Stimulated activated CD4-positive, alpha-beta T cell treated with anti-CD3 and anti-CD28 coated beads, Interleukin-2, amount 100 ng/mL, for 24 hours (primary cell): ENCODE data around the gene RCBTB1.
"Not testable (repeated sequence)": the region's sequence is repeated elsewhere in the genome, so short reads cannot be mapped to it uniquely, and the experiment has no call there.

Experiments
- DNase-seq, 2 donors: peaks; one replicate each; pipeline ENCODE4 v3.0.0-alpha.2; 2020

RCBTB1 gene

DNA sequence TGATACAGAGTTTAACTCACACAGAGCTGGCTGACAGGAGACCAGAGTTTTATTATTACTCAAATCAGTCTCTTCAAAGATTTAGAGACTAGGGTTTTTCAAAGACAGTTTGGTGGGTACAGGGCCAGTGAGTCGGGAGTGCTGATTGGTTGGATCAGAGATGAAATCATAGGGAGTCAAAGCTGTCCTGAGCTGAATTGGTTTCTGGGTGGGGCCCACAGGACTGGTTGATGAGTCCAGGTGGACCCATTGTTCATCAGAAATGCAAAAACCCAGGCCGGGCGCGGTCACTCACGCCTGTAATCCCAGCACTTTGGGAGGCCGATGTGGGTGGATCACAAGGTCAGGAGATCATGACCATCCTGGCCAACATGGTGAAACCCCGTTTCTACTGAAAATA lies 17.3 kb upstream of the RCBTB1 start:
- not testable (repeated sequence) for DNase-seq

DNA sequence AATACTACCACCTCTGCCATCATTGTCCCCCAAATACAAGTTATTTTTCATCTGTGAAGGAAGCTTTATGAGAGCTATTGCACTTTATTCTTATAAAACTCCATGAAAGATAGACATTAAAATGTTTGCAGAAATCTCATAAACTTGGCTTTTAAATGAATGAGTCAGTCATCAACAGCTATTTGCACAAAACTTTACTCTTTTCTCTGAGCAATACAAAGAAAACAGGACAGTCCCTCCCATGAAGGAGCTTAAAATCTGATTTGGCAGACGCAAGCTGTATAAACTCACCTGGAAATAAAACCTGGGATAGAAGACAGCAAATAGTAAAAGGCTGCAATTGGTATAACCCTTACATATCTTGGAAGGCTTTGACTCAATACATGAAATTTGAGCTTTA lies 16.6 kb upstream of the RCBTB1 start:
- DNase-seq, result no peak

DNA sequence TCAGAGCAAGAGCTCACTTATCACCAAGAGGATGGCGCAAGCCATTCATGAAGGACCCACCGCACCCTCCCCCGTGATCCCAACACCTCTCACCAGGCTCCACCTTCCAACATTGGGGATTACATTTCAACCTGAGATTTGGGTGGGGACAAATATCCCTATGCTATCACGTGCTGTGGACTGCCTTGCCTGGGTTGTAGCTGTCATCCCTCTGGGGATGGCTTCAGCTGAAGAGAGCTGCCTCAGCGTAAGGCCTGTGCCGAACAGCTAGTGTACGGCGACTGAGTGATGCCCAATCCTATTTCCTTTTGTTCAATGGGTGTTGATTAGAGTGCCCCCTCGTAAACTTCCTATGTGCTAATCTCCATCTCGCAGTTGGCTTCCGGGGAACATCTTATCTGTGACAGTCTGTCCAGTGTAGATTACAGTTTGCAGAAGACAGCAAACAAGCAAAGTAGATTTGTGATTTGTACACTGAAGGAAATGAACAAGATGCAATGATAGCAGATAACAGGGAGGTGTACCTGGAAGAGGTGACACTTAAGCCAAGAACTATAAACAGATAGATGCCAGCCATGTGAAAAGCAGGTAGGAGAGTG lies 11.8 kb upstream of the RCBTB1 start:
- DNase-seq, result no peak

DNA sequence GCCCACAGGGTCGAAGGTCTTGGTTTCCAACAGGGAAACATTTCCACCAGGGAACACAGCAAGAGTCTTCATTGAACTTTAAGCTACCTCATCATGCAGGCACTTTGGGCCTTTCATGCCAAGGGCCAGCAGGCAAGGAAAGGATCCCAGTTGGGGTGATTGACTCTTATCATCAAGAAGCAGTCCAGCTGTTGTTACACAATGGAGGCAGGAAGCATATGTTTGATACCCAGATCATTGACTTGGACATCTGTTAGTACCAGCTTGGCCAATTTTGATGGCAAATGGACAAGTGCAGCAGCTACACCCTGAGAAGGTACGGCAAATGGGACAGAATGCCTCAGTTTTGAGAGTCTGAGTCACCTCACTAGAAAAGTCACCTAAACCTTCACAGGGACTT lies 10.9 kb upstream of the RCBTB1 start:
- DNase-seq, result no peak

DNA sequence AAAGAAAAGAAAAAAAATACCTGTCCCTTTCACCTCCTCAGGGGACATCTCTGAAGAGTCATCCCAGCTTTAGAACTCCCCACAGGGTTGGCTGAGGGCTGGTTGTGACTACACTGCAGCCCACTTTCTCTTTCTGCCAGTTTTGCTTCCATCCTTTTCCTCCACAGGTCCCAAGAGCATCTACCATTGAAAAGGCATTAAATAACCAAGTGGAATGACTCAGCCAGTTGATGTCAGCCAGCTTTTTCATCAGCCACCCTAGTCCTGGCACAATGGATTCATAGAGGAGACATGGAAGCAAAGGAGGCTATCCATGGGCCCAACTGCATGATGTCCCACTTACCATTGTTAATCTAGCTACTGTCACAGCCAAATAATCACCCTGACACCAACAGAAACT lies 9.2 kb upstream of the RCBTB1 start:
- DNase-seq, result no peak

DNA sequence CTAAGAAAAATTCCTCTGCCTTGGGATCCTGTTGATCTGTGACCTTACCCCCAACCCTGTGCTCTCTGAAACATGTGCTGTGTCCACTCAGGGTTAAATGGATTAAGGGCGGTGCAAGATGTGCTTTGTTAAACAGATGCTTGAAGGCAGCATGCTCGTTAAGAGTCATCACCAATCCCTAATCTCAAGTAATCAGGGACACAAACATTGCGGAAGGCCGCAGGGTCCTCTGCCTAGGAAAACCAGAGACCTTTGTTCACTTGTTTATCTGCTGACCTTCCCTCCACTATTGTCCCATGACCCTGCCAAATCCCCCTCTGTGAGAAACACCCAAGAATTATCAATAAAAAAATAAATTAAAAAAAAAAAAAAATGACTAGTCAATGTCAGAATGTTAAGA lies 8.5 kb upstream of the RCBTB1 start:
- not testable (repeated sequence) for DNase-seq

DNA sequence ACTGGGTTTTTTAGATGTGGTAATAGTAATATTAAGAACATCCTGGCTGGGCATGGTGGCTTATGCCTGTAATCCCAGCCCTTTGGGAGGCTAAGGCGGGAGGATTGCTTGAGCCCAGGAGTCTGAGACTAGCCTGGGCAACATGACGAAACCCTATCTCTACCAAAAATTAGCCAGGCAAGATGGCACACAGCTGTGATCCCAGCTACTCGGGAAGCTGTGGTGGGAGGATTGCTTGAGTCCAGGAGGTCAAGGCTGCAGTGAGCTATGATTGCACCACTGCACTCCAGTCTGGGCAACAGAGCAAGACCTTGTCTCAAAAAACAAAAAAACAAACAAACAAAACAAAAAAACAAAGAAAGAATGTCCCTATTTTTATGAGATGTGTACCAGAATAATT lies 5.4 kb upstream of the RCBTB1 start:
- not testable (repeated sequence) for DNase-seq

DNA sequence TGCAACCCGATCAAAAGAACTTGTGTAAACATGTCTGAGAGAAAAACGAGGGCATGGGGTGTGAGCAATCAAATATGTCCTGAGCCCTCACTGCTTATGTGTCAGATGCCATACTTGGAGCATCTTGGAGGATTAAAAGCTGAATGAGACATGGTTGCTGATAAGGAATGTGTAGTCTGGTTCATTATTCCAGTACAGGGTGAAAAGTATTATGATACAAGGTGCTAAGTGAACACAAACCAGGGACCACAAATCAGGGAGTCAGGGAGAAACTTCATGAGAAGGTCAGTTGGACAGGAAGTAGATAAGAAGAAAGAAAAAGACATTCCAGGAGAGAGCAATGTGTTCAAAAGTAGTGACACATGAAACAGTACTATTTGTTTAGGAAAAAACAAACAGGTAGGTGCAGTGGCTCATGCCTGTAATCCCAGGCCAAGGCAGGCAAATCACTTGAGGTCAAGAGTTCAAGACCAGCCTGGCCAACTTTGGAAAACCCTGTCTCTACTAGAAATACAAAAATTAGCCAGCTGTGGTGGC lies 2.0 kb upstream of the RCBTB1 start:
- no peak for DNase-seq

DNA sequence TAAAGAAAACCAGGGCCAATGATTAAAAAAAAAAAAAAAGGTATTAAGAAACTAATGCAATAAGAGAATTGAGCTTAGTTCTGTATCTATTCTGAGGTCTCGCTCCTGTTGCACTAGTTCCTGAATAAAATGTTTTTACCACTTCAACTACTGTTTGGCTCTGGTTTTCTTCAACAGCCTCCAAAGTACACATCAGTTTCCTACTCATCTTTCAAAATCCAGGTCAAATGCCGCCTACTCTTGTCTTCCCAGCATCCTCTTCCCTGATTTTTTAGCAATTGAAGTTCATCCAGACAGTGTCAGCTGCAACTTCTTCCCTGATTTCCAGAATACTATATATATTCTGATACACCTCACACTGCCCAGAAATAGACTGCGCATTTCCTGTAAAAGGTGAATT lies 1.4 kb upstream of the RCBTB1 start:
- DNase-seq, result no peak

DNA sequence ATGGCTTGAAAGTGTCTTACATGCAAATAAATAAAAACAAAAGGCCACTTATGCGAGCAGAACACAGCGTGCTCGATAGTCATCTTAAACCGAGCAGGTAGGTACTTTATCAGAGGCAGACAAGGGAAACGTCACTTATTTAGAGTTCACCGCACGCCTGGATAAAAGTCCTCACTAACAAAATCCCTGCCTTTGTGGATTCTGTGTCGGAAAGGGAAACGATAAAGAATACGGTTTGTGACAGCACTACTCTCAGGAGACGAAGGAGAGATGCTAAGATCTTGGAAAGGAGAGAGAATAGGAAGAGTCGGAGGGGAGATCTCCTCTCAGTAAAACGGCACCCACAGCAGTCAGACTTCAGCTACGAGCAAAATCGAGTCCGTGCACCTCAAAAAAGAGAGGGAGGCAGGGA lies 581 bp downstream of the RCBTB1 start:
- no peak for DNase-seq

DNA sequence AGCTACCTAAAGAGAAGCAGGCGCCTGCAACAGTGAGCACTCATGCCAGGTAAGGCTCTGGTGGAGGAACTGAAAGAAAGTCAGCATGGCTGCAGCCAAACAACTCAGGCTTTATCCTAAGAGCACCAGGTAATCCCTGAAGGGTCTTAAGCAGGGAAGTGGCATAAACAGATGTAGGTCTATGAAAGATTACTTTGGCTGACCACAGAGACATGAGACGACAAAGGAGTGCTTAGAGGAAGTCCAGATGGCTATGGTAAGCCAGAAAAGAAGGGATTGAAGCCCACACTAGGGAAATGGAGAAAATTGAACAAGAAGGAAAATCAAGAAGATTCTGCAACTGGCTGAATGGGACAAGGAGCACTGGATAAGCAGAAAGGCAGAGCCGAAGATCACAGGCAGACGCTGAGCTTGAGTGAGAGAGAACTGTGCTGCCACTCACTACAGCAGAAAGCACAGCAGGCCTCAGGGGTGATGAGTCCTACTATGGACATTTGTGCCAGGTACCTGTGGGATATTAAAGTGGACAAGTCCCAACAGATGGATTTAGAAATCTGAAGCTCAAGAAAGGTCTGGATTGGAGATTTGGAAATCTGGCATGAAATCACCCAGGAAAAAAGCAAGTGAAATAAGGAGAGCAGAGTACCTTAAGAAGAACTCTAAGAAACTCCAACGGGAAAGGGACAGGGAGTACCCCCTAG lies 4.2 kb downstream of the RCBTB1 start:
- DNase-seq, result no peak

DNA sequence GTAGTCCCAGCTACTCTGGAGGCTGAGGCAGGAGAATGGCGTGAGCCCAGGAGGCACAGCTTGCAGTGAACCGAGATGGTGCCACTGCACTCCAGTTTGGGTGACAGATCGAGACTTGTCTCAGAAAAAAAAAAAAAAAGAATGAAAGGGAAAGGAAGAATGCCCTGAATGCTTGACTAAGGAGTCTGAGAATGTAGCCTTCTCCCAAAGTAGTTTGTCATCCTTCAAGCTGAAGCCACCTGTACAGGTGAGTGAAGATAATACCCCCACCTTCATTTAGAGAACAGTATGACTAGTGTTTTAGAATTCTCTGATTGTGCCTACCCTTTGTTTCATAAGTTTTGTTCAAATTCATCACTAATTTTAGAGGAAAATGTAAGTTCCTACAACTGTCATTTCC lies 5.9 kb downstream of the RCBTB1 start:
- no peak for DNase-seq

DNA sequence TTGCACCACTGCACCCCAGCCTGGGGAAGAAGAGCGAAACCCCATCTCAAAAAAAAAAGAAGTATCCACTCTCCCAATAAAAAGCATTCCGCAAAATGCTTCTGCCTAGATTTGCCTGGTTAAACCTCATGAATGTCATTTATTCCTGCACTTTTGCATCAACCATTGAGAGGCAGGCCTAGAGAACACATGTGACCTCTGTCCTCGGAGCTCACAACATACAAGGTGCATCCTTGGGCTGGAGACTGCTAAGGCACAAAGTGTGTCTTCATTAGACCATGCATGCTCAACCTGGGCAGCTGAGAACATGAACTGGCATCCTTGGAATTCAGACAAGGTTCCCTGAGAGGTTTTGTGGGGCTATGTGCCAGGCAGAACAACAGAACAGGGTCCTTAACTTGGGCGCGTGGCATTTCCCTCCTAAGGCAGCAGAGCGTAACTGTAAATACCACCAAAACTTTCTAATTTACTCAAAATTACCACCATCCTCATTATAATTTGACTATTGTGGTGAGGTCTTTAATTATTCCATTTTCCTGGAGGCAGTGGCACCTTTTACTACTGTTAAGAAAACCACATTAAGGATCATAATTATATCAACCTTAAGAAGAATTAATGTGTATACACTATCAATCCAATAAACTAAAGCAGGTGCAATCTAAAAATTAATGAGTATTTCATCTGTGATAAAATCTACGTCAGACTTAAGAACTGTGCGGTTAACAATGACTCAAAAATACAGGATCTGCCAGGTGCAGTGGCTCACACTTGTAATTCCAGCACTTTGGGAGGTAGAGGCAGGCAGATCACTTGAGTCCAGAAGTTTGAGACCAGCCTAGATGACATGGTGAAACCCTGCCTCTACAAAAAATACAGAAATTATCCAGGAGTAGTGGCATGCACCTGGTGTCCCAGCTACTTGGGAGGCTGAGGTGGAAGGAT lies 13.8 kb downstream of the RCBTB1 start:
- no peak for DNase-seq

DNA sequence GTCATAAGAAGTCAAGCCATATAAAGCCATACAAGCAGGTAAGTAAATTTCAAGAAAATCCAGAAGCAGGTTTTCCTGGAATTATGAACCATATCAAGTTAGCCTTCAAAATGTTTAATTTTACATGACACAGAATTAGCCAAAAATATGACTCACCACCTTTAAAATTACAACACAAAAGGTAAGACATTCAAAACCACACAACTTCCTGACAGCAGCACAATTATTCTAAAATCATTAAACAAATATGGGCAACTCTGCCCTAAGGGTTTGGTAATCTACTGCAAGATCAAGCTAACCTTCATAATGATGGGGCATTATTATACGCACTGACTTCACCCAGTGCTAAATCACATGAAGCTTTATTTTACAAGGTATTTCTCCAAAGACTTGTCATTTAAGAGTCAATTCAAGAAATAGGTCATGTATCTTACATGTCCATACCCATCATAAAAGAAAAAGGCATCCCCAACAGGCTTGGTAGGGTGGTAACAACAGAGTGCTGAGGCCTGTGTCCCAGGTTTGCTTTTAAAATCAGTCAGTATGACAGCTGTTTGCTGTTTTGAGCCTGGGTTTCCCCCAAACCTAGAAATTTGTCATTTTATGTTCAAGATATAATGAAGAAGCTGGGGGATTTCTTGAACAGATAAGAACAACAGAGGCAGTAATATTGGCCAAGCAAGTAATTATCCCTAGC lies 15.2 kb downstream of the RCBTB1 start:
- DNase-seq, result no peak

DNA sequence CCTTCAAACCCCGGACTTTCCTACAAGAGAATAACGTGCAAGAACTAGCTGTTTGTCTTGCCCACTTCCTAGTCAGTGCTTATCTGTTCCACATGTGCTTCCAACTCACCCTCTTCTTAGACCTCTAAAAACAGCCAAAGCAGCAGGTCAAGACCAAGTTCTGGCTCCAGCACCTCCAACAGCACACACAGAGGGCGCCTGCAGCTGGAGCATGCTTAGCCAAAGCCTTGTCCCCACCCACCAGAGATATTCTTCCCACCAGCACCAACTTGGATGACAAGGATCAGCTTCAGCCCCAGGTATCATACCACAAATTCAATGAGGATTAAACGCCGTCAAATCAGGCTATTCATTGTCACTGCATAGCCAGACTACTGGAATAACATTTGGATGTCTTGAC lies 17.9 kb downstream of the RCBTB1 start:
- DNase-seq, result no peak

DNA sequence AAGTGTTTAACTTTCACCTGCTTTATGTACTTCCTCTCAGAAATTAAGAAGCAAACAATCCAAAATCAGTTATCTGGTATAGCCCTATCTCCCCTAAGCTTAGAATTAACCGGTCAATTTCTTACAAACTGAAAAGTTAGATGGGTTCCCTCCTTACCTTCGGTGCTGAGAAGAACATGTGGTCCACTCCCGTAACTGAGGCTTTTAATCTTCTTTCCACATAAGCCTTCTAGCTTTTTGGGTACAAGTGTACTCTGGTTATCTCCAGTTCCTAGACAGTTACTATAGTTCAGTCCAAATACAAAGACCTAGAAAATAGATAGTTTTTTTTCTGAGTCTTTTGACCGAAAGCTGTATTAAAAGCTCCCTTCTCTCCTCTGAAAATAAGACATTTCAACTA lies 18.9 kb downstream of the RCBTB1 start:
- DNase-seq, result no peak

DNA sequence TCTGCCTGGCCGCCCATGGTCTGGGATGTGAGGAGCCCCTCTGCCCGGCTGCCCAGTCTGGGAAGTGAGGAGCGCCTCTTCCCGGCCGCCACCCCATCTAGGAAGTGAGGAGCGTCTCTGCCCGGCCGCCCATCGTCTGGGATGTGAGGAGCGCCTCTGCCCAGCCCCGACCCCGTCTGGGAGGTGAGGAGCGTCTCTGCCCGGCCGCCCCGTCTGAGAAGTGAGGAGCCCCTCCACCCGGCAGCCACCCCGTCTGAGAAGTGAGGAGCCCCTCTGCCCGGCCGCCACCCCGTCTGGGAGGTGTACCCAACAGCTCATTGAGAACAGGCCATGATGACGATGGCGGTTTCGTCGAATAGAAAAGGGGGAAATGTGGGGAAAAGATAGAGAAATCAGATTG lies 19.9 kb downstream of the RCBTB1 start:
- not testable (repeated sequence) for DNase-seq

DNA sequence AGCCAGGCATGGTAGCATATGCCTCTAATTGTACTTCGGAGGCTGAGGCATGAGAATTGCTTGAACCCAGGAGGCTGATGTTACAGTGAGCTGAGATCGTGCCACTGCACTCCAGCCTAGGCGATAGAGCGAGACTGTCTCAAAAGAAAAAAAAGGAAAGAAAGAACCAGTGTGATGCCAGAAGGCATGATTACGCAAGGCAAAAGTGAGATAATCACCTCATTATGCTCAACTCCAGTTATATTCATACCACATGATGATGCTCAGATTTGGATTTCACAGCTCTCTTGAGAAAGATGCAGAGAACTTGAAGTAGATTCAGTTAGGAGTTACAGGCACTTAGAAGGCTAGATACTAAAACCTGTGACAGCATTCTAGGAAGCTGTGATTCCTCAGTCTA lies 21.8 kb downstream of the RCBTB1 start:
- no peak for DNase-seq

DNA sequence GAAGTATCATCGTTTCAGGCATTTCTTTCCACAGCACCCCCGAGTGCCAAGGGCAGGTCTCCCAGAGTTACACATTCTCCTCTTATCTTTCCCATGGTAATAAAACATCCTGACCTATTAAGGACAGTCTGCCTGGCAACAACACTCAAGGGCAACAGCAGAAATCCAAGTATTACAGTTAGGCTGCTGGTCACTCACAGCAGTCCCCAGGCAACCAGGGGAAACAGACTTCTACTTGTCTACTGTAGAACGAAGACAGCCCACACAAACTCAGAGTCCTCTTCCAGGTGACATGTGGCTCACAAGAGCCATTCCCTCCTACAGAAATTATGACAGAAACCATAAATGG lies 24.3 kb downstream of the RCBTB1 start:
- DNase-seq, result no peak

DNA sequence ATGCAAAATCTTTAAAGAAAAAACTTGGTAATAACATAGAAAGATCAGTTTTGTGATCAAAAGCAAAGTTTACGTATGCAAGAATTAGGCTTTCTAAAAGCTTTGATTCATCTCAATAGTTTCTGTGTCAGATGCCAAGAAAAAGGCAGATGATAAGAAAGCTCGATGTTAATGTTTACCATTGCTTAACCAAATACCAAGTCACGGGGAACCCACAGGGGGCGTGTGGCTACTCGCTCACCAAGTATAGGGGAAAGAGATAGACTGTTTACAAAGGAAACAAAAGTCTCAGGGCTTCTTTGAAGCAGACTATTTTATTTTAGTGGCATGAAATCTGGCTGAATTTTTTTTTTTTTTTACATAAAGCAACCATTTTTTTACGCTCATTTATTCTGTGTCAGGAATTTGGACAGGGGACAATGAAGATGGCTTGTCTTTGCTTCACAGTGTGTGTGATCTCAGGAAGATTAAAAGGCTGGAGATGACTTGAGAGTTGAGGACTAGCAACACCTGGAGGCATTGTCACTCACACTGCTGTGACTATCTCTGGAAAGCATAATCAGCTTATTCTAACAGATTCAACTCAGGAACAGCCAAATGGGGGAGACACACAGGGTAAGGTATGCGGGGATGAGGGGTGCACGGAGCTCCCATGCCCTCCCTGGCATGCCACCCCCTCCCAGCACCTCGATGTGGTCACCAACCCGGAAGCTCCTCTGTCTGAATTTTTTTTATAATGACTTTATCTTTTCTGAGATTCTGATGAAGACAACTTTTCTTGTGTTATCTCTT lies 24.9 kb downstream of the RCBTB1 start:
- no peak for DNase-seq

DNA sequence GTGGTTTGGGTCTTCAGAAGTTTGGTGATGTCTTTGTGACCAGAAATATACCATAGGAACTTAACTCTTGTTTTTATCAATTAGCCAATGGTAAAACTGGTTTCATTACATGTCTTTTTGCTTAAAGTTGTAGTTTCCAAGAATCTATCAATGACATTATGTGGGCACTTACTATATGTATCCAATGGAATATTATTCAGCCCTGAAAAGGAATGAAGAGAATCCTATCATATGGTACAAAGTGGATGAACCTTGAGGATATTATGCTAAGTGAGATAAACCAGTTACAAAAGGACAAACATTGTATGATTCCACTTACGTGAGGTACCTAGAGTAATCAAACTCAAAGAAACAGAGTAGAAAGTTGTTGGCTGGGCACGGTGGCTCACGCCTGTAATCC lies 26.4 kb downstream of the RCBTB1 start:
- no peak for DNase-seq

DNA sequence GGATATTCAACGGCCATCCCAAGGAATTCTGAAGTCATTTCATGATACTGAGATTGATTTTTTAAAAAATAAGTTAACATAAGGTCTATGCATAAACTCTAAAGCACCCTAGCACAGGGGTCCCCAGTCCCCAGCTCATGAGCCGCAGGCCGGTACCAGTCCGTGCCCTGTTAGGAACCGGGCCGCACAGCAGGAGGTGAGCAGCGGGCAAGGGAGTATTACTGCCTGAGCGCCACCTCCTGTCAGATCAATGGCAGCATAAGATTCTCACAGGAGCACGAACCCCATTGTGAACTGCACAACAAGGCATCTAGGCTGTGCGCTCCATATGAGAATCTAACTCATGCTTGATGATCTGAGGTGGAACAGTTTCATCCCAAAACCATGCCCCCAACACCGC lies 31.0 kb downstream of the RCBTB1 start:
- no peak for DNase-seq
